Thyroid gland (tissue), 4 donors: ENCODE results near the gene NTMT2. TPM values are rescaled to one million over a fixed set of nuclear protein-coding genes. Genes with fewer than 3 reads are reported as not detected.
"Not testable (repeated sequence)": the region's sequence is repeated elsewhere in the genome, so short reads cannot be mapped to it uniquely, and the experiment has no call there.

ENCODE experiments used
- DNase-seq, 2 donors: peaks; one replicate each; pipeline ENCODE4 v3.0.0-alpha.2; 2019
- H3K27ac ChIP-seq, 3 donors: fragments of 200-600 bp; sonication (generic); 1 replicate in 2 of 3; 2 replicates in 1 of 3; pipeline ENCODE4 v1.5.1; 2016 to 2019; ENCODE audit warnings: mild to moderate bottlenecking in 1 of 3, moderate library complexity in 1 of 3
- H3K27me3 ChIP-seq: fragments of 200-600 bp; sonication (generic); one replicate; pipeline ENCODE4 v1.5.1; 2019
- H3K36me3 ChIP-seq, 2 donors: fragments of 200-600 bp; sonication (generic); one replicate each; pipeline ENCODE4 v1.5.1; 2016 to 2019
- H3K4me1 ChIP-seq, 2 donors: fragments of 200-600 bp; sonication (generic); one replicate each; pipeline ENCODE4 v1.5.1; 2017 to 2019
- H3K4me3 ChIP-seq, 3 donors: fragments of 200-600 bp; sonication (generic); replicated peaks in 1 of 3; 1 replicate in 2 of 3; 2 replicates in 1 of 3; pipeline ENCODE4 v1.5.1; 2016; ENCODE audit warnings: mild to moderate bottlenecking in 1 of 3
- H3K9me3 ChIP-seq: fragments of 200-600 bp; sonication (generic); one replicate; pipeline ENCODE4 v1.5.1; 2017
- POLR2A ChIP-seq, 2 donors: fragments of 450-650 bp; IDR thresholded peaks; one replicate each; pipeline ENCODE4 v1.6.1; 2017; ENCODE audit warnings: antibody characterized with exemption in 2 of 2, mild to moderate bottlenecking in 2 of 2, moderate library complexity in 1 of 2
- WGBS, 2 donors: methylation state at CpG; one replicate each; pipeline ENCODE4 v1.1.5; 2017; 5-methylcytosine and 5-hydroxymethylcytosine counted together
- intact Hi-C: fragments of 100-400 bp; cut with DNase I; formaldehyde crosslinking; loops from one replicate; pipeline ENCODE4 v1.15.1; 2023
- total RNA-seq, 4 donors: library from RNA; depleted of rRNA; stranded (reverse); fragments of >200 nt; gene quantifications; one replicate each; pipeline ENCODE4 v1.2.3, GENCODE V29; 2016
- TF ChIP-seq, protein P1 (sequence below), 6 experiments: fragments of 200-600 bp in 3 of 6; fragments of 450-650 bp in 3 of 6; sonication (generic) in 3 of 6; IDR thresholded peaks; one replicate each; pipeline ENCODE4 v1.5.1; 2016 to 2019; ENCODE audit warnings: antibody characterized with exemption in 6 of 6, mild to moderate bottlenecking in 2 of 6, inconsistent platforms in 1 of 6, moderate library complexity in 1 of 6

NTMT2 gene
- not detected for total RNA-seq

DNA sequence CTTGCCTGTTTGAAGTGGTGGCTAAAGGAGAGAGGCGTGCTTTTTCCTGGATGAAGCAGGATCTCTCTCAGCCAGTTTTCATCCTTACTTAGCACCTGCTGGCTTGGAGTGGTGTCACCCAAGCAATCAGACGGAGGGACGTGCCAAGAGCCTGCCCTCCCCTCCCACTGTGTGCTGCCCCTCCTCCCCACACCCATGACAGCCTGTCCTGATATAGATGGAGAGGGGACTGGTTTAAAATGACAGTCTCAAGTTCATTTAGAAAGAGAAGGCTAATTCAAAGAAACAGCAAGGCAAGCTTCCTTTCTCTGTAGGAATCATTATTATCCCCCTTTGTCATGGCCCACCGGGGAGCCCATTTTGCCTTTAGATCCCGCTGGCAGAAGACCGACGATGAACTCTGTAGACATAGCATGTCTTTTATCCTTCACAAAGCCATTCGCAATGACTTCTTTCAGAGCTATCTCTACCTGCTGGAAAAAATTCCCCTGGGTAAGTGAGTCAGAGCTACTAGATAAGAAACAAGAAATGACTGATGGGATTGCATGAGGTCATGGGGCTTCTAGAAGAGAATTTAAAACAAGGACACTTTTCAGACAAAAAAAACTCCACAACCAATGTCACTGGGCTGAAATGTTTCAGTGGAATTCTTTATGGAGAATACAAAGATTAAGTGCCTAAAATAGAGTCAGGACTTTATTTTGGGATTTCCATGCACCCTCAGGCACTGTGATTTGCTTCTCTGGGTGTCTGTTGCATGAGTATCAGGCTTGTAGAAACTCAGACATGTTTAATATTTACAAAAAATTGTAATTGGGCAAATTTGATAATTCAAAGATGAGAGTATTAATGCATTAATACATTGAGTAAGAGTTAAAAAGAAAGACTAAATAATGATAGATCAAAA, at the start of gene NTMT2:
Gene NTMT2 (plus strand): TSS at position 190 of the 907 bp plus-strand sequence. CDS start 149 bp downstream, at position 339.
- H3K36me3 ChIP-seq = no peaks in the 10 kb centered on the region
- WGBS, 2 donors = 36 to 38% methylated on average over 8 of the region's 8 CpGs
- no peak for DNase-seq
- H3K4me3 ChIP-seq = no peak within 1 kb of the TSS
- H3K9me3 ChIP-seq = no peaks in the 10 kb centered on the region
- TF ChIP-seq POLR2A (IDR thresholded peaks at IDR 0.05) = no peak
- TF ChIP-seq, protein P1, sequence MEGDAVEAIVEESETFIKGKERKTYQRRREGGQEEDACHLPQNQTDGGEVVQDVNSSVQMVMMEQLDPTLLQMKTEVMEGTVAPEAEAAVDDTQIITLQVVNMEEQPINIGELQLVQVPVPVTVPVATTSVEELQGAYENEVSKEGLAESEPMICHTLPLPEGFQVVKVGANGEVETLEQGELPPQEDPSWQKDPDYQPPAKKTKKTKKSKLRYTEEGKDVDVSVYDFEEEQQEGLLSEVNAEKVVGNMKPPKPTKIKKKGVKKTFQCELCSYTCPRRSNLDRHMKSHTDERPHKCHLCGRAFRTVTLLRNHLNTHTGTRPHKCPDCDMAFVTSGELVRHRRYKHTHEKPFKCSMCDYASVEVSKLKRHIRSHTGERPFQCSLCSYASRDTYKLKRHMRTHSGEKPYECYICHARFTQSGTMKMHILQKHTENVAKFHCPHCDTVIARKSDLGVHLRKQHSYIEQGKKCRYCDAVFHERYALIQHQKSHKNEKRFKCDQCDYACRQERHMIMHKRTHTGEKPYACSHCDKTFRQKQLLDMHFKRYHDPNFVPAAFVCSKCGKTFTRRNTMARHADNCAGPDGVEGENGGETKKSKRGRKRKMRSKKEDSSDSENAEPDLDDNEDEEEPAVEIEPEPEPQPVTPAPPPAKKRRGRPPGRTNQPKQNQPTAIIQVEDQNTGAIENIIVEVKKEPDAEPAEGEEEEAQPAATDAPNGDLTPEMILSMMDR (IDR thresholded peaks at IDR 0.05) = no peak
- H3K27me3 ChIP-seq = no peaks in the 10 kb centered on the region
- H3K4me1 ChIP-seq = no peaks in the 10 kb centered on the region
- no peak within 1 kb of the TSS for H3K27ac ChIP-seq
- intact Hi-C loops = no loop called here

DNA sequence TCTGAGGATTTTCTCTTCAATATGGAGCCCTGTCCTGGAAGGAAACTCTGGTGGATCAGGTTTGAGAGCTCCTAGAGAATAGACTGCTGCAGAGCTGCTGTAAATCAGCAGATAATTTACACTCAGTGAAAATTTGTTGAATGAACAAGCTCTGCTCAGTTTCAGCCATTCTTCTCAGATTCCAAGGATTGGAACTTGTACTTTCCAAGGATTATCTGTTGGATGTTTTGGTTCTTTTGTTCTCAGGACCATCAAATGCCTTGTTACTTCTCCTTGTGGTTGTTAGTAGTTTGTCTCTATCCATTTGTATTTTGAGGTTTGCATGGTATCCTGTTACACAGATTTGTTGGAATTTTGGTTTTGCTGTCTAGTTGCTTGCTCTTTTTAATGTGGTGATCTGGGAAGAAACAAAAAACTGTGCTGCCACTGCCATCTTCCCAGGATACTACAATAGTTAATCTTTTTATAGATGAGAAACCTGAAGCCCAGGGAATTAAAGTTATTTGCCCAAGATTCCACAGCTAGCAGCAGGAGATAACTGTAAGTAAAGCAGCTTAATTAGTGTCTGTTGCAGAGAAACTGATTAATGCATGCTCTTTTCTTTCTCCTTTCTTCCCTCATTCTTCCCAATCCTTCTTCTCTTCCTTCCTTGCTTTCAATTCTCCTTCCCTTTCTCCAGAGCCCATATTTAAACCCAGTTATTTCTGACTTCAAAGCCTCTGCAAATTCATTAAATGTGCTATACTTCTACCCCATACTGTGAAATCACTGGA, 49.6 kb upstream of the NTMT2 start:
- Histone ChIP-seq H3K27ac (no peak overlapping the region), H3K4me1 (no peaks in the 10 kb centered on the region), H3K36me3 (no peaks in the 10 kb centered on the region), H3K27me3 (no peaks in the 10 kb centered on the region), H3K4me3 (no peak overlapping the region), H3K9me3 (no peaks in the 10 kb centered on the region)
- no peak for DNase-seq
- intact Hi-C loops = no loop called here
- TF ChIP-seq, protein P1 (IDR thresholded peaks at IDR 0.05) = no peak
- TF ChIP-seq POLR2A (IDR thresholded peaks at IDR 0.05) = no peak

DNA sequence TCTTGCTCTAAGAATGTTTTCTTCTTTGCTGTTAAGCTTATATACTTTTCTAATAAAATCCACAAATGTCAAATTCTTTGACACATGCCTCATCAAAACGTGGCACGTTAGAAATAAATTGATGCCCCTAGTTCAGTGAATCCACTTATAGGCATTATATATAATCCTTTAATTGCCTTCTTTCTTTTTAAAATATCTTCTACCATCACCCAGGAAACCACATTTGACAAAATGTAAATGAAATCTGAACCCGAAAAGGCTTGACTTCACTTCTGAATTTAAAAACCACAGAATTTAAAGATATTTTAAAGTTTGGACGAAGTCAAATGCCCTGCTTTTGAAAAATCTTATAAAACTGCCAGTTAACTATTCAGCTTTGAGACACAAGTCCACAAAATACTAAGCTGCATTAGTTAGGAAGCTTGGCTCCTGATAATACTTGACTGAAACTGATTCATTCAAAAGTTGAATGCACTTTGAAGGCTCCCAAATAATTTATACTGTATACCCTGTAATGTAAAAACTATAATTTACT, 48.9 kb upstream of the NTMT2 start:
- no peaks in the 10 kb centered on the region for H3K27me3 ChIP-seq
- WGBS, 2 donors = 80 to 82% methylated on average over 4 of the region's 4 CpGs

DNA sequence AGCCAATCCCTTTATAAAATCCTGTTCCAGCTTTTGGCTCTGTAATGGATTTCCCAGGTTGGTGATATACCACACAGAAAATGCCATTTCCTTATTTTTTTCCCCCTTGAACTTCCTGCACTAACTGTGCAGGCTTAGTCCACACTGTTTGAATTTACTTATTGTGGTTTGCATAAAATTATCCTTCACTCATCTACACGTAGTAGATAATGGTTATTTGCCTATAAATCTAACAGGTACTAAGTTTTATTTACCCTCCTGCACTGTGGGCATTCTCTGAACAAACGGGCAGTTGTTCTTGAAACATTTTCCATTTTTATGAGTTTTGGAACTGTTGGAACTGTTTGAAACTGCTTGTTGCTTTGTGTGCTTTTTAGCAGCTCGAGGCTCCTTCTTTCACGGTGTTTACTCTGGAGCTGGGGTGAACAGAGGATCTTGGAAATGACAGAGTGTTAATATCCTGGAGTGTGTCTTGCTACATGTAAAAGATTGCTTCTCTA, 48.3 kb upstream of the NTMT2 start:
- TF ChIP-seq POLR2A (IDR thresholded peaks at IDR 0.05) = no peak
- TF ChIP-seq, protein P1 (IDR thresholded peaks at IDR 0.05) = no peak
- H3K27me3 ChIP-seq = no peaks in the 10 kb centered on the region
- no peaks in the 10 kb centered on the region for H3K4me1 ChIP-seq
- intact Hi-C loops = no loop called here
- 12 to 16% methylated on average over 4 of the region's 4 CpGs for WGBS, 2 donors
- no peak for DNase-seq
- H3K9me3 ChIP-seq = no peaks in the 10 kb centered on the region
- H3K4me3 ChIP-seq = no peak overlapping the region
- H3K36me3 ChIP-seq = no peaks in the 10 kb centered on the region
- no peak overlapping the region for H3K27ac ChIP-seq

More for the DNA sequence above, 48.9 kb upstream of the NTMT2 start:
- DNase-seq = no peak
- no peaks in the 10 kb centered on the region for H3K4me1 ChIP-seq
- H3K36me3 ChIP-seq = no peaks in the 10 kb centered on the region
- H3K4me3 ChIP-seq = no peak overlapping the region
- intact Hi-C loops = no loop called here
- H3K9me3 ChIP-seq = no peaks in the 10 kb centered on the region
- no peak overlapping the region for H3K27ac ChIP-seq
- TF ChIP-seq, protein P1 (IDR thresholded peaks at IDR 0.05) = no peak
- no peak for TF ChIP-seq POLR2A (IDR thresholded peaks at IDR 0.05)

DNA sequence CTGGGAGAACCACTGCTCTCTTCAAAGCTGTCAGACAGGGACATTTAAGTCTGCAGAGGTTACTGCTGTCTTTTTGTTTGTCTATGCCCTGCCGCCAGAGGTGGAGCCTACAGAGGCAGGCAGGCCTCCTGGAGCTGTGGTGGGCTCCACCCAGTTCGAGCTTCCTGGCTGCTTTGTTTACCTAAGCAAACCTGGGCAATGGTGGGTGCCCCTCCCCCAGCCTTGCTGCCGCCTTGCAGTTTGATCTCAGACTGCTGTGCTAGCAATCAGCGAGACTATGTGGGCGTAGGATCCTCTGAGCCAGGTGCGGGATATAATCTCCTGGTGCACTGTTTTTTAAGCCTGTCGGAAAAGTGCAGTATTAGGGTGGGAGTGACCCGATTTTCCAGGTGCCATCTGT, 32.6 kb upstream of the NTMT2 start:
- H3K4me1 ChIP-seq, intact Hi-C loops, H3K9me3 ChIP-seq, H3K27ac ChIP-seq, H3K36me3 ChIP-seq, DNase-seq, H3K27me3 ChIP-seq, H3K4me3 ChIP-seq: not testable (repeated sequence)
- WGBS, 2 donors = 87 to 89% methylated on average over 8 of the region's 8 CpGs
